ENCODE data around the gene STING1.
"Not testable (repeated sequence)": the region's sequence is repeated elsewhere in the genome, so short reads cannot be mapped to it uniquely, and the experiment has no call there.

STING1 gene

DNA sequence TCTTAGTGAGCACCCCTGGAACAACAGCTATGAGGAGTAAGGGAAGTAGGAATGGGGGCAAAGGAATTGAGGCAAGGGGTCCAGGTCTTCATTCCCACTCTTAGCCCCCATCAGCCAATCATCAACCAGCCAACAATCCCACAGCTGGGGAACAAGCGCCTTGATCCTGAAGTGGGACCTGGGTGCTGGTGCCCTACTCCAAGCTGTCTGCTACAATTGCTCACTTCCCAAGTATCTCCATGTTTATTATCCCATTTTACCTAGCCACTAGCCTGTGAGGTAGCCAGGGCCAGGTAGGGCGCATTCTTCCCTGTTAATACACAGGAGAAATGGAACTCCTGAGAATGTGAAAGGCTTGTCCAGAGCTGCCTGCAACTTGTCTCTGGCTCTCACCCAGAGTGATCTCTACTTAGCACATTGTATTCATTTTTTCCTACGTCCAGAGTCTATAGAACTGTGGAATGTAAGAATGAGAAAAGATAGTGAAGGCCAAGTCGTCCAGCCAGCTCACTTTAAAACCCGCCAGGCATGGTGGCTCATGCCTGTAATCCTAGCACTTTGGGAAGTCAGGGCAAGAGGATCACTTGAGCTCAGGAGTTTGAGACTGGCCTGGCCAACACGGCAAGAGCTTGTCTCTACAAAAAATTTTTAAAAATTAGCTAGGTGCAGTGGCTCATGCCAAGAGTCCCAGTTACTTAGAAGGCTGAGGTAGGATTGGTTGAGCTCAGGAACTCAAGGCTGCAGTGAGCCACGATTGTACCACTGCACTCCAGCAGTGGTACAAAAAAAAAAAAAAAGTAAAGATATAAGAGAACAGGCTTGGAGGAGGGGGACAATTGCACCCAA is 37.0 kb downstream of the STING1 start:
- TF ChIP-seq, protein P1, sequence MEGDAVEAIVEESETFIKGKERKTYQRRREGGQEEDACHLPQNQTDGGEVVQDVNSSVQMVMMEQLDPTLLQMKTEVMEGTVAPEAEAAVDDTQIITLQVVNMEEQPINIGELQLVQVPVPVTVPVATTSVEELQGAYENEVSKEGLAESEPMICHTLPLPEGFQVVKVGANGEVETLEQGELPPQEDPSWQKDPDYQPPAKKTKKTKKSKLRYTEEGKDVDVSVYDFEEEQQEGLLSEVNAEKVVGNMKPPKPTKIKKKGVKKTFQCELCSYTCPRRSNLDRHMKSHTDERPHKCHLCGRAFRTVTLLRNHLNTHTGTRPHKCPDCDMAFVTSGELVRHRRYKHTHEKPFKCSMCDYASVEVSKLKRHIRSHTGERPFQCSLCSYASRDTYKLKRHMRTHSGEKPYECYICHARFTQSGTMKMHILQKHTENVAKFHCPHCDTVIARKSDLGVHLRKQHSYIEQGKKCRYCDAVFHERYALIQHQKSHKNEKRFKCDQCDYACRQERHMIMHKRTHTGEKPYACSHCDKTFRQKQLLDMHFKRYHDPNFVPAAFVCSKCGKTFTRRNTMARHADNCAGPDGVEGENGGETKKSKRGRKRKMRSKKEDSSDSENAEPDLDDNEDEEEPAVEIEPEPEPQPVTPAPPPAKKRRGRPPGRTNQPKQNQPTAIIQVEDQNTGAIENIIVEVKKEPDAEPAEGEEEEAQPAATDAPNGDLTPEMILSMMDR (IDR thresholded peaks at IDR 0.05): no peak
- Histone ChIP-seq H3K27ac (no peak overlapping the region), H3K27me3 (no peaks in the 10 kb centered on the region), H3K4me3 (ENCODE audit: low read depth in 1 of 2, low read length in 1 of 2) (no peak overlapping the region), H3K9me3 (no peaks in the 10 kb centered on the region), H3K36me3 (no peaks in the 10 kb centered on the region), H3K4me1 (ENCODE audit: control insufficient read depth in 1 of 2, insufficient read depth in 1 of 2, low read depth in 1 of 2, low read length in 1 of 2) (no peaks in the 10 kb centered on the region)

DNA sequence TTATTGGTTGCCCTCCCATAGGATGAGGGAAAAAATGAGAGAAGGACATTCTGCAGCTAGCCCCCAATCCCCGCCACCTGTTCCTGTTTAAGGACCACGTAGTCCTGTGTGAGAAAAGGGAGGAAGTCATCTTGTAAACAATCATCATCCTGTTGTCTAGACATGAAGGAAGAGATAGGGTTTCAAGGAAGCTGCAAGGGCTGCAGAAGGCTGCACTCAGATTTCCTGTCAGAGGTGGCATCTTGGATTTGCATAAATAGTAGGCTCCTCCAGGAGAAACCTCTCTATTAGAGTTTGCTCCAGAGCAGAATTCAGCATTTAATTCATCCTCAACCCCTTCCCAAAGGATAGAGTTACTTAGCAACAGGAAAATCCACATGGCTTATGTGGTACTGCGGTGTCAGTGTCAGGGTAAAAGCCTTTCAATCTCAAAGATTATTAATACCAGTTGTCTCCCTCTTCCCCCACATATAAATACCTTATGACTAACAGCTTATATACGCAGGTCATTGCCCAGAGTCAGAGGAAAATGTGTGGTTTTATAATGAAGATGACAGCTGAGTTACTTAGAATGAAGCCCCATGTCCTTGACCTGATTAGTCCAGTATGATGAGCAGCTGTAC is 38.6 kb downstream of the STING1 start:
- H3K4me1 ChIP-seq (ENCODE audit: control insufficient read depth in 1 of 2, insufficient read depth in 1 of 2, low read depth in 1 of 2, low read length in 1 of 2): peaks cover 6 to 7% of the 10 kb centered on the region in 2 experiments
- no peak overlapping the region for H3K4me3 ChIP-seq (ENCODE audit: low read depth in 1 of 2, low read length in 1 of 2)
- H3K27me3 ChIP-seq: no peaks in the 10 kb centered on the region
- H3K27ac ChIP-seq: no peak overlapping the region
- H3K36me3 ChIP-seq: no peaks in the 10 kb centered on the region
- no peaks in the 10 kb centered on the region for H3K9me3 ChIP-seq
- TF ChIP-seq, protein P1 (IDR thresholded peaks at IDR 0.05): no peak

DNA sequence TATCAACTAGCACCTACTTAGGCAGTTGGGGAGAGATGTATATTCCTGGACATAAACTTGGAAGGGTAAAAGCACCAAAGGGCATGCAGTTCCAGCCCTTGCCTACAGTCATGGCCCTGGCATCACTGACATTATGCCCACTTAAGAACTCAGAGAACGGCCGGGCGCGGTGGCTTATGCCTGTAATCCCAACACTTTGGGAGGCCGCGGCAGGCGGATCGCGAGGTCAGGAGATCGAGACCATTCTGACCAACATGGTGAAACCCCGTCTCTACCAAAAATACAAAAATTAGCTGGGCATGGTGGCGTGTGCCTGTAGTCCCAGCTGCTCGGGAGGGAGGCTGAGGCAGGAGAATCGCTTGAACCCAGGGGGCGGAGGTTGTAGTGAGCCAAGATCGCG is 42.1 kb downstream of the STING1 start:
- peaks cover 9 to 12% of the 10 kb centered on the region in 2 experiments for H3K4me1 ChIP-seq (ENCODE audit: control insufficient read depth in 1 of 2, insufficient read depth in 1 of 2, low read depth in 1 of 2, low read length in 1 of 2)
- H3K36me3 ChIP-seq; H3K9me3 ChIP-seq; H3K4me3 ChIP-seq (ENCODE audit: low read depth in 1 of 2, low read length in 1 of 2); H3K27me3 ChIP-seq; H3K27ac ChIP-seq: not testable (repeated sequence)

DNA sequence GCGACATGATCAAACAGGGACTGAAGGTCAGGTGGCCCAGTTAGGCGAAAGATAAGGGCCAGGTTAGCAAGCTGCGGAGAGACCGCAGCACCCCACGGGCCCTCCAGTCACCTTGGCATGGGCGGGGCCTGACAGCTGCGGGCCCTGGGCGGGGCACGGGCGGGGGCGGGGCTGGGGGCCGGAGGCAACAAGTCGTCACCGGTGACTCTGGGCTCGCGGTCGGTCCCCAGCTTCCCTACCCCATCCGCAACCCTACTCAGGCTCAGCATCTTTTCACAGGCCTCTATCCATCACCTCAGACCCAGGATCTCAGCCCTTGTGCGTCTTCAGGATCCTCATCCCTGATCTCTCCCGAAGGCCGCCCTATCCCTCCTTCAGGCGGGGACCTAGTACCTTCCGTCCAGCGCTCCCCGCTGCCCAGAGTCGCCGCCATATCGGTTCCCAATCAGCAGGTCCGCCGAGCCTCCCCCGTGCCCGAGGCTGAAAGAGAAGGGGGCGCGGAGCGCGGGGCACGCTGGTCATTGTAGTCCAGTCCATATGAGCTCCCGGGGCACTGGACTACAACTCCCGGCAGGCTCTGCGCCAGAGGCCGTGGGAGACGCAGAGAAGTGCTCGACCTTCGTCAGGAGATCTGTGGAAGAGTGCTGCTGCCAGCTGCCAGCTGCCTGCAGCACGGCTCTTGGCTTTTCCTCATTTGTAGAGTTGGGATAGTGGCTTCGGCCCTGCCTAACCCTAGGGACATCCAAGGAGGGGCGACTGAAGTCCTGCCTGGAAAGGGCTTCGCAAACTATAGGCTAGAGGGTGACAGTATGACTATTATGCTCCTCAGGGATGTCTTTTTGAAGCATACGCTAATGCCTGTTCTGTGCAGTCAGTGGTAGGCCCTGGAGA is 43.3 kb downstream of the STING1 start, which contains the start of gene DNAJC18:
DNAJC18 (minus strand) TSS at position 513 of the 891 bp plus-strand sequence; CDS start at position 433, 80 bp downstream.
- TF ChIP-seq, protein P1 (IDR thresholded peaks at IDR 0.05): peak; percentile 26
- Histone ChIP-seq H3K36me3 (no peaks in the 10 kb centered on the region), H3K27me3 (no peaks in the 10 kb centered on the region), H3K4me1 (ENCODE audit: control insufficient read depth in 1 of 2, insufficient read depth in 1 of 2, low read depth in 1 of 2, low read length in 1 of 2) (peaks cover 9 to 12% of the 10 kb centered on the region in 2 experiments), H3K9me3 (no peaks in the 10 kb centered on the region), H3K27ac (peak within 1 kb of the TSS; percentile 93), H3K4me3 (ENCODE audit: low read depth in 1 of 2, low read length in 1 of 2) (peak within 1 kb of the TSS; percentile 82 to 93)

DNA sequence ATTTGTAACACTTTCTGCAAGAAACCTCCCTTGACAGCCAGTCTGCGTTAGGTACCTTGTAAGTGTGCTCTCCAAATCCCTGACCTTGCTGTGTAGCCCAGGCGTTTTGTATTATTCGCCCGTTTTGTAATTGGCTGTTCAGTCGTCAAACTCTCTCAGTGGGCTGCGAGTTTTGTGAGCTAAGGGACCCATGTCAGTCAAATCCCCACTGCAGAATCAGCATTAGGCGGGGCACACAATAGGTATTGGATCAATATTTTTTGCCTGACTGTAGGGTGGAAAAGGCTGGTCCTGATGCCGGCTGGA is 43.9 kb downstream of the STING1 start:
- Histone ChIP-seq H3K4me1 (ENCODE audit: control insufficient read depth in 1 of 2, insufficient read depth in 1 of 2, low read depth in 1 of 2, low read length in 1 of 2) (peaks cover 9 to 12% of the 10 kb centered on the region in 2 experiments), H3K36me3 (no peaks in the 10 kb centered on the region), H3K4me3 (ENCODE audit: low read depth in 1 of 2, low read length in 1 of 2) (peak overlapping the region; percentile 82 to 93), H3K9me3 (no peaks in the 10 kb centered on the region), H3K27me3 (no peaks in the 10 kb centered on the region), H3K27ac (peak overlapping the region; percentile 93)
- TF ChIP-seq, protein P1 (IDR thresholded peaks at IDR 0.05): no peak
